CD4-positive, alpha-beta memory T cell (primary cell): ENCODE results near the gene NBEA. TPM values are rescaled to one million over a fixed set of nuclear protein-coding genes. Genes with fewer than 3 reads are reported as not detected.

Experiments used
- CTCF ChIA-PET: fragments of 350-600 bp; sonication (Branson Sonifier 250); formaldehyde crosslinking; loops from one replicate; lab custom pipeline; 2021; ENCODE audit warnings: inconsistent platforms; ENCODE audit not compliant: partially characterized antibody; lab: Charles Lee
- POLR2A ChIA-PET: fragments of 350-600 bp; sonication (Branson Sonifier 250); formaldehyde crosslinking; loops from one replicate; lab custom pipeline; 2021; ENCODE audit not compliant: partially characterized antibody; lab: Charles Lee
- DNase-seq, 5 donors: peaks; one replicate each; pipeline versions ENCODE4 v3.0.0 to v3.0.0-alpha.2; 2020 to 2022; ENCODE audit warnings: mixed read lengths in 1 of 5
- H3K27ac ChIP-seq: one replicate; pipeline ENCODE4 v1.7.0; 2013; ENCODE audit warnings: low read depth, low read length
- H3K27me3 ChIP-seq: 2 replicates; pipeline ENCODE4 v1.7.0; 2013; ENCODE audit warnings: mild to moderate bottlenecking, low read length, moderate library complexity; ENCODE audit not compliant: insufficient read depth
- H3K36me3 ChIP-seq: 2 replicates; pipeline ENCODE4 v1.7.0; 2013; ENCODE audit warnings: mild to moderate bottlenecking, low read length, moderate library complexity; ENCODE audit not compliant: insufficient read depth
- H3K4me1 ChIP-seq: 2 replicates; pipeline ENCODE4 v1.7.0; 2013; ENCODE audit warnings: mild to moderate bottlenecking, low read length, moderate library complexity; ENCODE audit not compliant: insufficient read depth
- H3K4me3 ChIP-seq, 2 donors: one replicate each; pipeline ENCODE4 v1.7.0; 2013; ENCODE audit warnings: low read length in 2 of 2, mild to moderate bottlenecking in 1 of 2
- H3K9me3 ChIP-seq, 2 donors: one replicate each; pipeline ENCODE4 v1.7.0; 2013; ENCODE audit warnings: low read length in 2 of 2, control low read depth in 1 of 2; ENCODE audit not compliant: control insufficient read depth in 1 of 2
- H3K27ac Mint-ChIP-seq, 7 donors: one replicate each; pipeline ENCODE4 v1.8.0; 2020 to 2021; ENCODE audit warnings: mixed read lengths in 7 of 7, mild to moderate bottlenecking in 6 of 7, inconsistent platforms in 3 of 7, moderate library complexity in 3 of 7
- H3K27me3 Mint-ChIP-seq, 2 donors: one replicate each; pipeline ENCODE4 v1.8.0; 2020 to 2021; ENCODE audit warnings: mixed read lengths in 2 of 2
- H3K36me3 Mint-ChIP-seq, 2 donors: one replicate each; pipeline ENCODE4 v1.8.0; 2020 to 2021; ENCODE audit warnings: mixed read lengths in 2 of 2, inconsistent platforms in 1 of 2, mild to moderate bottlenecking in 1 of 2
- H3K4me1 Mint-ChIP-seq, 4 donors: one replicate each; pipeline ENCODE4 v1.8.0; 2020 to 2021; ENCODE audit warnings: mixed read lengths in 4 of 4, mild to moderate bottlenecking in 1 of 4
- H3K4me3 Mint-ChIP-seq, 8 donors: one replicate each; pipeline ENCODE4 v1.8.0; 2020 to 2021; ENCODE audit warnings: mixed read lengths in 8 of 8, mild to moderate bottlenecking in 7 of 8, moderate library complexity in 6 of 8, inconsistent platforms in 3 of 8
- H3K9me3 Mint-ChIP-seq, 8 donors: one replicate each; pipeline ENCODE4 v1.8.0; 2020 to 2021; ENCODE audit warnings: mixed read lengths in 8 of 8, mild to moderate bottlenecking in 5 of 8, inconsistent platforms in 3 of 8, moderate library complexity in 1 of 8
- intact Hi-C: fragments of 100-400 bp; cut with micrococcal nuclease; formaldehyde crosslinking; loops from one replicate; pipeline ENCODE4 v1.15.1; 2023
- polyA plus RNA-seq, 2 donors: library from polyadenylated mRNA; unstranded; fragments of 300-500 nt; fragmentation: Illumina TruSeq; gene quantifications; one replicate each; pipeline ENCODE4 v1.2.3, GENCODE V29; 2021
- total RNA-seq, 2 experiments: library from RNA; stranded (reverse); gene quantifications; one replicate each; pipeline ENCODE4 v1.2.3, GENCODE V29; 2021

The NBEA gene
- total and polyA plus RNA-seq, 4 experiments from 2014 or later, result 0.48 to 1.8 (median 1.1) TPM

DNA sequence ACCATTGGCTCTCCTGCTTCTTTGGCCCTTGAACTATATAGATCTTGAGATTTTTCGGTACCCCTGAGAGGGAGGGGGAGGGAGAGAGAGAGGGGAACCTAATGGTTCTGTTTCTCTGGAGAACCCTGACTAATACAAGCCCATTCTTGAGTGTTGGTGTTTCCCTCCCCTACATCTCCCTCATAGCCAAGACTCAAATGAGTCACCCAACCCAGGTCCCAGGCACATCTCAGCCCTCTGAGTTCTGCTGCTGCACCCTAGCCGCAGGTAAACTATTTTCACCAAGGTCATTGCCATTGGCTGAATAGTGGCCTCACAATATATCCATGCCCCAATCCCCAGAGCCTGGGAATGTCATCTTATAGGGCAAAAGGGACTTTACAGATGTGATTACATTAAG lies 760.2 kb downstream of the NBEA start:
- no peak overlapping the region for H3K4me3 Mint-ChIP-seq

DNA sequence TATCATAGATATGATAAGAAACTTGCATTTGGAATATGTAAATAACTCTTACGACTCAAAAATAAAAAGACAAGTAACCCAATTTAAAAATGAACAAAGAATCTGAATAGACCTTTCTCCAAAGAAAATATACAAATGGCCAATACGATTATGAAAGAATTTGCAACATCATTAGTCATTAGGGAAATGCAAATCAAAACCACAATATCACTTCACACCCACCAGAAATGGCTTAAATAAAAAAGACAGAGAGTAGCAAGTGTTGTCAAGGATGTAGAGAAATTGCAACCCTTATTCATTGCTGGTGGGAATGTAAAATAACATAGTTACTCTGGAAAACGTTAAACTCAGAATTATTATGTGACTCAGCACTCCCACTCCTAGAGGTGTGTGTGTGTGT lies 761.0 kb downstream of the NBEA start:
- no peak for DNase-seq
- H3K4me3 Mint-ChIP-seq, result no peak overlapping the region
- intact Hi-C loops, result no loop called here

More for the DNA sequence above, 760.2 kb downstream of the NBEA start:
- Histone ChIP-seq H3K27ac (no peak overlapping the region), H3K36me3 (no peaks in the 10 kb centered on the region), H3K4me3 (no peak overlapping the region), H3K27me3 (no peaks in the 10 kb centered on the region), H3K4me1 (no peaks in the 10 kb centered on the region), H3K9me3 (no peaks in the 10 kb centered on the region)
- ChIA-PET POLR2A (no interaction called here), CTCF (no interaction called here)
- H3K4me1 Mint-ChIP-seq, result no peaks in the 10 kb centered on the region
- peaks cover 0 to 5% (median 0%) of the 10 kb centered on the region in 8 donors for H3K9me3 Mint-ChIP-seq
- no peak for DNase-seq
- intact Hi-C loops, result no loop called here
- no peaks in the 10 kb centered on the region for H3K27me3 Mint-ChIP-seq
- no peaks in the 10 kb centered on the region for H3K36me3 Mint-ChIP-seq
- no peak overlapping the region for H3K27ac Mint-ChIP-seq

DNA sequence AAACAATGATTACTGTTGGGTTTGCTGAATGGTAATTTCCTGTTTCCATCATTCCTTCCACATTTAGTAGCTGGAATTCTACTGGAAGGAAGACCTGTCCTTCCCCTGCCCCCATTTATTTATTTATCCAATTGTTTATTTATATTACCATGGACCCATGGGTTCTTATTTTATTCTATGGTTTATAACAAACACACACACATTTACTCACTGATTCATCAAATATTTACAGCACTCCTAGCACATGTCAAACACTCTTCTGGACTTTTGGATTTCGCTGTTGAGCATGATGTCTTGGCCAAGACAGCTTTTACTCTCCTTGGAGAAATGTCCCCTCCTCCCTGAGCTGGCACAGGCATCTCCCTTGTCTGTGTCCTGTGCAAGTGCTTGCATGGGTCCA lies 762.3 kb downstream of the NBEA start:
- POLR2A ChIA-PET, result no interaction called here
- H3K36me3 Mint-ChIP-seq, result no peaks in the 10 kb centered on the region
- H3K4me1 ChIP-seq, result no peaks in the 10 kb centered on the region
- DNase-seq, result no peak
- H3K9me3 Mint-ChIP-seq, result peaks cover 0 to 6% (median 2%) of the 10 kb centered on the region in 8 donors
- H3K4me3 ChIP-seq, result no peak overlapping the region
- no peaks in the 10 kb centered on the region for H3K27me3 Mint-ChIP-seq
- H3K4me3 Mint-ChIP-seq, result no peak overlapping the region
- no peaks in the 10 kb centered on the region for H3K27me3 ChIP-seq
- H3K27ac ChIP-seq, result no peak overlapping the region
- no peak overlapping the region for H3K27ac Mint-ChIP-seq
- intact Hi-C loops, result no loop called here
- no peaks in the 10 kb centered on the region for H3K36me3 ChIP-seq
- H3K4me1 Mint-ChIP-seq, result no peaks in the 10 kb centered on the region
- H3K9me3 ChIP-seq, result no peaks in the 10 kb centered on the region
- CTCF ChIA-PET, result no interaction called here

More for the DNA sequence above, 761.0 kb downstream of the NBEA start:
- Mint-ChIP-seq H3K9me3 (peaks cover 0 to 5% (median 1%) of the 10 kb centered on the region in 8 donors), H3K4me1 (no peaks in the 10 kb centered on the region), H3K36me3 (no peaks in the 10 kb centered on the region), H3K27me3 (no peaks in the 10 kb centered on the region), H3K27ac (no peak overlapping the region)
- H3K27ac ChIP-seq, result no peak overlapping the region
- H3K4me1 ChIP-seq, result no peaks in the 10 kb centered on the region
- H3K27me3 ChIP-seq, result no peaks in the 10 kb centered on the region
- POLR2A ChIA-PET, result no interaction called here
- no peak overlapping the region for H3K4me3 ChIP-seq
- no peaks in the 10 kb centered on the region for H3K36me3 ChIP-seq
- CTCF ChIA-PET, result no interaction called here
- H3K9me3 ChIP-seq, result no peaks in the 10 kb centered on the region

- H3K36me3 ChIP-seq, result no peaks in the 10 kb centered on the region
- Mint-ChIP-seq H3K4me1 (no peaks in the 10 kb centered on the region), H3K27ac (no peak overlapping the region), H3K9me3 (peaks cover 0 to 6% (median 1%) of the 10 kb centered on the region in 8 donors), H3K4me3 (no peak overlapping the region), H3K27me3 (no peaks in the 10 kb centered on the region), H3K36me3 (no peaks in the 10 kb centered on the region)
- intact Hi-C loops, result no loop called here
- no peak for DNase-seq
- no peaks in the 10 kb centered on the region for H3K27me3 ChIP-seq
- CTCF ChIA-PET, result no interaction called here
- H3K27ac ChIP-seq, result no peak overlapping the region
- POLR2A ChIA-PET, result no interaction called here
- no peaks in the 10 kb centered on the region for H3K4me1 ChIP-seq
- H3K9me3 ChIP-seq, result no peaks in the 10 kb centered on the region
- no peak overlapping the region for H3K4me3 ChIP-seq
Observed at GRCh38 chr13:35706281-35706680, 764.2 kb downstream of the NBEA start.

GRCh38 chr13:35706721-35707120 lies 764.7 kb downstream of the NBEA start:
- no peak for DNase-seq
- Histone ChIP-seq H3K27ac (no peak overlapping the region), H3K36me3 (no peaks in the 10 kb centered on the region), H3K27me3 (no peaks in the 10 kb centered on the region), H3K9me3 (no peaks in the 10 kb centered on the region), H3K4me3 (no peak overlapping the region), H3K4me1 (no peaks in the 10 kb centered on the region)
- Mint-ChIP-seq H3K9me3 (peaks cover 0 to 6% (median 1%) of the 10 kb centered on the region in 8 donors), H3K27me3 (no peaks in the 10 kb centered on the region), H3K4me3 (no peak overlapping the region), H3K4me1 (no peaks in the 10 kb centered on the region), H3K36me3 (no peaks in the 10 kb centered on the region), H3K27ac (no peak overlapping the region)
- POLR2A ChIA-PET, result interaction anchor here (0.6 kb wide), 1 partner anchor 107 kb away, joined by 3 read pairs; no protein-coding TSS in a partner anchor
- intact Hi-C loops, result no loop called here
- CTCF ChIA-PET, result no interaction called here

DNA sequence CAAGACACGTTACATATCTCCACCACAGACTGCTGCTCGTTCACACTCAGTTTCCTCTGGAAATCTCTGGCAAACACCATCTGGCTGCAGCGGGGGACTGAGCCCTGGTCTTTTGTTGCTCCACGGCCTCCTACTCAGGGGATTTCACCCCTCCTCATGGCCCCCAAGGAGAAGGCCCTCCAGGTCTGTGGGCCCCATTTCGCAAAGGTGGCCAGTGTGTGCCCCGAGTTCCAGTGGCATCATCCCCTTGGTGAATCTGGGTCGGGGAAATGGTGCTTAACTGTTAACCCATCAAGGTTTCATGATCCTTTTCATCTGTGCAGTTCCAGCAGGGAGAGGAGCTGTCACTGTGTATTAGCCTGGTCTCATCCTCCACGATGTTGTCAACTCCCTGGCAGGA lies 769.8 kb downstream of the NBEA start:
- ChIA-PET POLR2A (no interaction called here), CTCF (no interaction called here)
- no peak for DNase-seq
- Mint-ChIP-seq H3K27me3 (no peaks in the 10 kb centered on the region), H3K36me3 (no peaks in the 10 kb centered on the region), H3K4me3 (no peak overlapping the region), H3K9me3 (peaks cover 0 to 6% (median 0%) of the 10 kb centered on the region in 8 donors), H3K27ac (no peak overlapping the region), H3K4me1 (no peaks in the 10 kb centered on the region)
- Histone ChIP-seq H3K4me1 (no peaks in the 10 kb centered on the region), H3K4me3 (no peak overlapping the region), H3K27ac (no peak overlapping the region), H3K36me3 (no peaks in the 10 kb centered on the region), H3K27me3 (no peaks in the 10 kb centered on the region), H3K9me3 (no peaks in the 10 kb centered on the region)
- intact Hi-C loops, result no loop called here

DNA sequence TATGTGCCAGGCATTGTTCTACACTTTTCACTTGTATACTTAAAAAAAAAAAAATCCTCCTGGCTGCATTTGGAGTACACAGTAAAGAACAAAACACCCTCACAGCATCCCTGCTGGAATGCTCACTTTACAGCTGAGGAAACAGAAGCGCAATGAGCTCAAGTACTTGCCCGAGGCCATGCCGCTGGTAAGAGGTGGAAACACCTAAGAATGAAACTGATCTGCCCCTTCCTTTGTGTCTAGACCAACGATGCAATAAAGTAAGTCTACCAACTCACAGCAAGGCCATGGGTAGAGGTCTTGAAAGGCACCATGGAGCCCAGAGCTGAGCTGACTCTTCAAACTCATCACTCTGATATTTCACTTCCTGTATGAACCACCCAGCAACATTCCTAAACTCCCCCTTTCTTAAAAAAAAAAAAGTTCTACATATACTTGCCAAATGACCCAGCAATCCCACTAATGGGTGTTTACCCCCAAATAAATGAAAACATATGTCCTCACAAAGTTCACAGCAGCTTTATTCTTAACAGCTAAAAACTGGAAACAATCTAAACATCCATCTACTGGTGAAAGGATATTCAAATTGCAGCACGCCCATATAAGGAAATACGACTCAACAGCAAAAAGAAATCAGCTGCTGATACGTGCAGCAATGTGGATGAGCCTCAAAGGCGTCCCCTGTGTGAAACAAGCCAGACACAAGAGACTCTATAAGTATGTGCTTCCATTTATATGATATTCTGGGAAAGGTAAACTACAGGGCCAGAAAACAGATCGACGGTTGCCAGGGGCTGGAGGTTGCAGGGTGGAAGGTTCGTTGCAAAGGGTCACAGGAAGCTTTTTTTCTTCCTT lies 771.1 kb downstream of the NBEA start:
- Mint-ChIP-seq H3K27me3 (no peaks in the 10 kb centered on the region), H3K27ac (no peak overlapping the region), H3K9me3 (peaks cover 0 to 4% (median 0%) of the 10 kb centered on the region in 8 donors), H3K4me1 (no peaks in the 10 kb centered on the region), H3K36me3 (no peaks in the 10 kb centered on the region), H3K4me3 (no peak overlapping the region)
- H3K36me3 ChIP-seq, result no peaks in the 10 kb centered on the region
- intact Hi-C loops, result no loop called here
- H3K27me3 ChIP-seq, result no peaks in the 10 kb centered on the region
- ChIA-PET CTCF (no interaction called here), POLR2A (no interaction called here)
- H3K27ac ChIP-seq, result no peak overlapping the region
- H3K4me1 ChIP-seq, result no peaks in the 10 kb centered on the region
- DNase-seq, result no peak
- no peaks in the 10 kb centered on the region for H3K9me3 ChIP-seq
- no peak overlapping the region for H3K4me3 ChIP-seq
